Endothelial cell of umbilical vein (primary cell): ENCODE results near the gene MYO5B. TPM values are rescaled to one million over a fixed set of nuclear protein-coding genes. Genes with fewer than 3 reads are reported as not detected.

Source experiments
- BruUV-seq: library from RNA; stranded (reverse); fragments of 400-500 nt; replicated peaks from 2 replicates; lab custom pipeline; 2021; lab: Mats Ljungman, UMichigan
- CTCF ChIA-PET: fragments of 300-600, 350-600 bp; sonication (Branson Sonifier 250); formaldehyde crosslinking; loops from one replicate; lab custom pipeline; 2021; ENCODE audit warnings: antibody characterized with exemption, inconsistent platforms; lab: Charles Lee
- POLR2A ChIA-PET: fragments of 300-600, 350-600 bp; sonication (Branson Sonifier 250); formaldehyde crosslinking; loops from one replicate; lab custom pipeline; 2021; ENCODE audit warnings: antibody characterized with exemption, inconsistent platforms; lab: Charles Lee
- DNase-seq: peaks from one replicate; pipeline ENCODE4 v3.0.0-alpha.2; 2011; ENCODE audit warnings: low read depth, low spot score
- FAIRE-seq: peaks from 2 replicates; lab custom pipeline; 2011; peaks lifted over from hg19 to GRCh38; lab: Jason Lieb, UNC
- H2AFZ ChIP-seq: 2 replicates; pipeline ENCODE4 v1.6.0; 2012; ENCODE audit warnings: low read depth, low read length, control low read depth, inconsistent platforms
- H3K27ac ChIP-seq: 2 replicates; pipeline ENCODE4 v1.5.1; 2011; ENCODE audit warnings: low read depth, mild to moderate bottlenecking, control low read depth, low read length, moderate library complexity; ENCODE audit not compliant: insufficient read depth
- H3K27me3 ChIP-seq, 2 experiments: 2 replicates each; pipeline versions ENCODE4 v1.6.0 to v1.6.1; 2011; ENCODE audit warnings: low read length in 2 of 2, mixed read lengths in 1 of 2; ENCODE audit not compliant: control insufficient read depth in 2 of 2, insufficient read depth in 2 of 2
- H3K36me3 ChIP-seq, 2 experiments: 2 replicates in 1 of 2; 3 replicates in 1 of 2; pipeline ENCODE4 v1.5.1; 2011; ENCODE audit warnings: low read length in 2 of 2, mild to moderate bottlenecking in 1 of 2, moderate library complexity in 1 of 2; ENCODE audit not compliant: control insufficient read depth in 2 of 2, insufficient read depth in 2 of 2; ENCODE audit errors: extremely low read depth in 1 of 2
- H3K4me1 ChIP-seq: 3 replicates; pipeline ENCODE4 v1.5.1; 2011; ENCODE audit warnings: mild to moderate bottlenecking, low read length; ENCODE audit not compliant: control insufficient read depth, insufficient read depth; ENCODE audit errors: extremely low read depth
- H3K4me2 ChIP-seq: 2 replicates; pipeline ENCODE4 v1.6.1; 2011; ENCODE audit warnings: low read length, control low read depth, mixed read lengths; ENCODE audit not compliant: insufficient read depth
- H3K4me3 ChIP-seq, 3 experiments: fragments of 200-600 bp in 1 of 3; sonication (generic), shearing (Covaris generic) in 1 of 3; replicated peaks in 1 of 3; 2 replicates each; pipeline ENCODE4 v1.5.1; 2011 to 2016; ENCODE audit warnings: control low read depth in 3 of 3, low read length in 3 of 3, mild to moderate bottlenecking in 2 of 3, inconsistent platforms in 1 of 3, low read depth in 1 of 3, moderate library complexity in 1 of 3; ENCODE audit not compliant: insufficient read depth in 1 of 3
- H3K79me2 ChIP-seq: 2 replicates; pipeline ENCODE4 v1.6.0; 2012; ENCODE audit warnings: low read length, inconsistent platforms; ENCODE audit not compliant: control insufficient read depth, insufficient read depth
- H3K9ac ChIP-seq: replicated peaks from 2 replicates; pipeline ENCODE3; 2011; ENCODE audit warnings: low read length, control low read depth; ENCODE audit not compliant: insufficient read depth; ENCODE audit errors: extremely low read depth
- H3K9me1 ChIP-seq: replicated peaks from 3 replicates; pipeline ENCODE4 v1.6.0; 2011; ENCODE audit warnings: mild to moderate bottlenecking, low read length; ENCODE audit not compliant: control insufficient read depth, insufficient read depth; ENCODE audit errors: extremely low read depth
- H3K9me3 ChIP-seq: replicated peaks from 2 replicates; pipeline ENCODE4 v1.5.1; 2012; ENCODE audit warnings: low read length, inconsistent platforms; ENCODE audit not compliant: control insufficient read depth, insufficient read depth
- H4K20me1 ChIP-seq: replicated peaks from 2 replicates; pipeline ENCODE3; 2011; ENCODE audit warnings: mild to moderate bottlenecking, low read length; ENCODE audit not compliant: control insufficient read depth, insufficient read depth; ENCODE audit errors: extremely low read depth
- CTCF ChIP-seq, 2 donors: IDR thresholded peaks; 1 replicate in 1 of 2; 2 replicates in 1 of 2; pipeline ENCODE4 v1.5.1; 2011; ENCODE audit warnings: low read length in 2 of 2, mild to moderate bottlenecking in 2 of 2, moderate library complexity in 2 of 2, control low read depth in 1 of 2, inconsistent platforms in 1 of 2, low read depth in 1 of 2; ENCODE audit not compliant: insufficient read depth in 1 of 2; ENCODE audit errors: extremely low read depth in 1 of 2
- EZH2 ChIP-seq: IDR thresholded peaks from 2 replicates; pipeline ENCODE4 v1.6.1; 2012; ENCODE audit warnings: borderline replicate concordance, low read depth, mild to moderate bottlenecking, moderate library complexity, low read length, inconsistent platforms; ENCODE audit not compliant: severe bottlenecking
- FOS ChIP-seq: IDR thresholded peaks from 2 replicates; pipeline ENCODE4 v1.6.1; 2011; ENCODE audit warnings: mild to moderate bottlenecking, low read length, moderate library complexity, borderline replicate concordance; ENCODE audit not compliant: insufficient read depth
- GATA2 ChIP-seq: IDR thresholded peaks from 2 replicates; pipeline ENCODE4 v1.7.0; 2011; ENCODE audit warnings: low read depth, mild to moderate bottlenecking, moderate library complexity, mixed read lengths, low read length; ENCODE audit not compliant: insufficient read length, insufficient read depth
- JUN ChIP-seq: IDR thresholded peaks from 2 replicates; pipeline ENCODE4 v1.6.1; 2011; ENCODE audit warnings: borderline replicate concordance, low read depth; ENCODE audit not compliant: insufficient read length, insufficient read depth
- MAX ChIP-seq: IDR thresholded peaks from 2 replicates; pipeline ENCODE4 v1.6.1; 2011; ENCODE audit not compliant: insufficient read depth, insufficient read length
- MYC ChIP-seq: IDR thresholded peaks from one replicate; pipeline ENCODE4 v1.6.1; 2011; ENCODE audit warnings: mild to moderate bottlenecking, low read depth, low read length
- POLR2A ChIP-seq: IDR thresholded peaks from 2 replicates; pipeline ENCODE4 v1.6.1; 2012; ENCODE audit warnings: low read depth, mild to moderate bottlenecking, control low read depth, low read length
- POLR2AphosphoS5 ChIP-seq: IDR thresholded peaks from 2 replicates; pipeline ENCODE4 v1.6.1; 2012; ENCODE audit warnings: low read depth, mild to moderate bottlenecking, control low read depth, low read length, moderate library complexity; ENCODE audit not compliant: insufficient read depth
- dilution Hi-C: fragments of 300-500 bp; cut with MboI; formaldehyde crosslinking; loops from one replicate; pipeline ENCODE4 v1.15.0; 2019; ENCODE audit warnings: low sequenced_read_pairs; ENCODE audit not compliant: extremely low pct_ligation_motif_present
- intact Hi-C: fragments of 100-400 bp; cut with micrococcal nuclease; formaldehyde crosslinking; loops from one replicate; pipeline ENCODE4 v1.10.0; 2022
- polyA plus RNA-seq, 4 experiments: library from polyadenylated mRNA; depleted of rRNA in 3 of 4; stranded (reverse) in 3 of 4; unstranded in 1 of 4; fragments of >200 nt; gene quantifications; 2 replicates each; pipeline versions ENCODE4 v1.2.1 to v1.2.3, GENCODE V29; 2011 to 2012; ENCODE audit warnings: missing spikeins in 1 of 4
- total RNA-seq: library from RNA; stranded (reverse); gene quantifications from 2 replicates; pipeline ENCODE4 v1.2.3, GENCODE V29; 2021

Gene MYO5B
- total and polyA plus RNA-seq, 2 donors (not counting 3 experiments of a cell fraction or from before 2014, with no cell fraction given), result 0.54 to 1.1 TPM

DNA sequence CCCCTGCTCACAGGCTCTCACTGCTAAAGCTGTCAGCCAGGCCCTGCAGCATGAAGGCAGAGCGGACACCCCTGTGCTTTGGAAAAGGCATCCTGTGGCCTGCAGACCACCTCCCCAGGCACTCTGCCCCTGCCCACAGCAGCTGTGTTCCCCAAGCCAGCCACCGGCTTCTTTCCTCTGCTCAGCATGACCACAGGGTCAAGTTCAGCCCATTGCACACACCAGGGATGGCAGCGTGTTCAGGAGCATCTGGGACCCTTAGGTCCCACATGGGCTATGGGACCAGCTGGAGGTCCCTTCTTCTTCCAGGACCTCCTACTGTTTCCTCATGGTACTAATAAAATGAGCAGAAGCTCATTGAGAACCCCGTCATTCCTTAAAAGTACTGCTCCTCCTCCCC lies 263.2 kb downstream of the MYO5B start:
- ChIA-PET CTCF (no interaction called here), POLR2A (no interaction called here)
- Histone ChIP-seq H2AFZ (no peak overlapping the region), H3K27me3 (peaks cover 0 to 5% of the 10 kb centered on the region in 2 experiments), H4K20me1 (no peaks in the 10 kb centered on the region), H3K9me3 (no peaks in the 10 kb centered on the region), H3K9me1 (no peaks in the 10 kb centered on the region), H3K4me1 (no peaks in the 10 kb centered on the region), H3K36me3 (no peaks in the 10 kb centered on the region), H3K79me2 (no peaks in the 10 kb centered on the region), H3K4me3 (no peak overlapping the region), H3K9ac (no peak overlapping the region), H3K4me2 (no peak overlapping the region), H3K27ac (no peak overlapping the region)
- BruUV-seq, result no TSS peak
- FAIRE-seq (no peak), DNase-seq (no peak)
- dilution Hi-C loops (no loop called here), intact Hi-C loops (no loop called here)
- TF ChIP-seq POLR2AphosphoS5 (no peak), FOS (no peak), JUN (no peak), GATA2 (no peak), POLR2A (no peak), MYC (no peak), CTCF (IDR thresholded peaks at IDR 0.05; ENCODE audit: extremely low read depth in 1 of 2, insufficient read depth in 1 of 2, low read depth in 1 of 2, low read length in 2 of 2) (no peak), EZH2 (no peak), MAX (no peak)
